Right lobe of liver (tissue), 6 donors: Measurements from ENCODE around the gene CD300A. TPM values are rescaled to one million over a fixed set of nuclear protein-coding genes. Genes with fewer than 3 reads are reported as not detected.
A peak's percentile ranks its signal among the peaks of the same experiment; 100 is the strongest.
"Not testable (repeated sequence)": the region's sequence is repeated elsewhere in the genome, so short reads cannot be mapped to it uniquely, and the experiment has no call there.

Source experiments
- ATAC-seq, 4 donors: fragments of 200-7000 bp; cut with Tn5 transposase; one replicate each; pipeline ENCODE4 v1.9.1; 2020; ENCODE audit warnings: mild to moderate bottlenecking in 4 of 4, moderate library complexity in 4 of 4
- DNase-seq, 3 donors: peaks; one replicate each; pipeline ENCODE4 v3.0.0-alpha.2; 2020
- H3K27ac ChIP-seq, 3 donors: fragments of 200-600 bp; one replicate each; pipeline ENCODE4 v1.8.0; 2022
- H3K27me3 ChIP-seq, 2 donors: fragments of 200-600 bp; one replicate each; pipeline ENCODE4 v1.8.0; 2022
- H3K36me3 ChIP-seq, 4 donors: fragments of 200-600 bp; sonication (generic) in 1 of 4; one replicate each; pipeline versions ENCODE4 v1.5.1 to v1.8.0; 2017 to 2022; ENCODE audit warnings: control low read depth in 1 of 4
- H3K4me1 ChIP-seq, 4 donors: fragments of 200-600 bp; sonication (generic) in 1 of 4; one replicate each; pipeline versions ENCODE4 v1.5.1 to v1.8.0; 2017 to 2022; ENCODE audit warnings: control low read depth in 1 of 4
- H3K4me3 ChIP-seq, 3 donors: fragments of 200-600 bp; one replicate each; pipeline ENCODE4 v1.8.0; 2022
- H3K9me3 ChIP-seq, 4 donors: fragments of 200-600 bp; sonication (generic) in 1 of 4; one replicate each; pipeline versions ENCODE4 v1.5.1 to v1.8.0; 2017 to 2022; ENCODE audit warnings: control low read depth in 1 of 4
- CTCF ChIP-seq, 4 donors: fragments of 200-600 bp in 3 of 4; fragments of 450-650 bp in 1 of 4; IDR thresholded peaks; one replicate each; pipeline versions ENCODE4 v1.5.1 to v1.8.0; 2016 to 2022; ENCODE audit warnings: antibody characterized with exemption in 4 of 4, mild to moderate bottlenecking in 2 of 4
- POLR2A ChIP-seq: fragments of 450-650 bp; IDR thresholded peaks from one replicate; pipeline ENCODE4 v1.6.1; 2017; ENCODE audit warnings: antibody characterized with exemption, mild to moderate bottlenecking
- WGBS: methylation state at CpG from one replicate; pipeline ENCODE4 v1.1.6; 2018; ENCODE audit warnings: low coverage, low lambda C conversion rate; ENCODE audit not compliant: insufficient coverage; ENCODE audit errors: missing lambda C conversion rate; 5-methylcytosine and 5-hydroxymethylcytosine counted together
- intact Hi-C, 2 donors: fragments of 100-400 bp; cut with DNase I; formaldehyde crosslinking; loops; one replicate each; pipeline versions ENCODE4 v1.11.2 to v1.14.1; 2022
- total RNA-seq, 6 experiments: library from RNA; depleted of rRNA in 2 of 6; stranded (reverse); fragments of >200 nt in 2 of 6; fragmentation: NEBNext Ultra II Directional in 3 of 6; extraction: Animal tissue kit (Norgen Biotek cat#: 25700) in 3 of 6; gene quantifications; one replicate each; pipeline versions ENCODE4 v1.1.0 to v1.2.4, GENCODE V29; 2016 to 2023
- donor health status: DM: no; HTN: yes; CAD: no.
- donor health status: DM: no; HTN: no; CAD: no.
- donor health status: DM: no; HTN: no; CAD: no.
- donor health status: DM: no; HTN: yes; CAD: no.
- donor health status: DM: no; HTN: yes; CAD: no.

The CD300A gene
- total RNA-seq, 6 experiments from 2014 or later: 4.8 to 16.6 (median 6.6) TPM

- Histone ChIP-seq H3K27me3 (no peaks in the 10 kb centered on the region), H3K4me3 (no peak overlapping the region), H3K4me1 (no peaks in the 10 kb centered on the region), H3K27ac (no peak overlapping the region), H3K9me3 (no peaks in the 10 kb centered on the region), H3K36me3 (no peaks in the 10 kb centered on the region)
- TF ChIP-seq POLR2A (no peak), CTCF (IDR thresholded peaks at IDR 0.05) (no peak)
- intact Hi-C loops: no loop called here
- ATAC-seq (peak in 1 of 4 donors; percentile 15), DNase-seq (peak in 1 of 3 donors; percentile 30)
- 88% methylated on average over 2 of the region's 5 CpGs for WGBS
Observed at GRCh38 chr17:74485841-74486240, 19.4 kb downstream of the CD300A start.

DNA sequence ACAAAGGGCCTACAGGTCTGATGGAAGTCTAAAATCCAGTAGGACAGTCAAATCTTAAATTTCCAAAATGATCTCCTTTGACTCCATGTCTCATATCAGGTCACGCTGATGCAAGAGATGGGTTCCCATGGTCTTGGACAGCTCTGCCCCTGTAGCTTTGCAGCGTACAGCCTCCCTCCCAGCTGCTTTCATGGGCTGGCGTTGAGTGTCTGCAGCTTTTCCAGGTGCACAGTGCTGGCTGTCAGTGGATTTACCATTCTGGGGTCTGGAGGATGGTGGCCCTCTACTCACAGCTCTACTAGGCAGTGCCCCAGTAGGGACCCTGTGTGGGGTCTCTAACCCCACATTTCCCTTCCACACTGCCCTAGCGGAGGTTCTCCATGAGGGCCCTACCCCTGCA, 21.8 kb downstream of the CD300A start:
- 76% methylated on average over 3 of the region's 4 CpGs for WGBS
- peak in 1 of 3 donors; percentile 10 for DNase-seq
- H3K27me3 ChIP-seq, H3K9me3 ChIP-seq, H3K27ac ChIP-seq, intact Hi-C loops, H3K4me1 ChIP-seq, ATAC-seq, H3K36me3 ChIP-seq, H3K4me3 ChIP-seq: not testable (repeated sequence)

GRCh38 chr17:74490716-74491115, 24.3 kb downstream of the CD300A start:
- intact Hi-C loops: no loop called here
- Histone ChIP-seq H3K36me3 (no peaks in the 10 kb centered on the region), H3K27me3 (no peaks in the 10 kb centered on the region), H3K4me3 (no peak overlapping the region), H3K4me1 (no peaks in the 10 kb centered on the region), H3K9me3 (no peaks in the 10 kb centered on the region), H3K27ac (no peak overlapping the region)
- 66% methylated on average over 5 of the region's 9 CpGs for WGBS
- DNase-seq (peak in 1 of 3 donors; percentile 26), ATAC-seq (no peak)
- no peak for TF ChIP-seq POLR2A
- no peak for TF ChIP-seq CTCF (IDR thresholded peaks at IDR 0.05)

- Histone ChIP-seq H3K27ac (no peak overlapping the region), H3K9me3 (no peaks in the 10 kb centered on the region), H3K27me3 (no peaks in the 10 kb centered on the region), H3K4me3 (no peak overlapping the region), H3K36me3 (no peaks in the 10 kb centered on the region), H3K4me1 (no peaks in the 10 kb centered on the region)
- peak in 1 of 3 donors; percentile 25 for DNase-seq
- peak in 3 of 4 donors; percentile 16 to 58 (median 46) for ATAC-seq
- no peak for TF ChIP-seq POLR2A
- TF ChIP-seq CTCF (IDR thresholded peaks at IDR 0.05): no peak
- WGBS: 66% methylated on average over 6 of the region's 7 CpGs
- intact Hi-C loops: no loop called here
Observed at GRCh38 chr17:74491626-74492025, 25.2 kb downstream of the CD300A start.

- WGBS: 19% methylated on average over 8 of the region's 11 CpGs
- ATAC-seq (peak; percentile 95 to 98 (median 98)), DNase-seq (peak; percentile 72 to 74 (median 72))
- intact Hi-C loops: no loop called here
- no peak overlapping the region for H3K4me3 ChIP-seq
- TF ChIP-seq CTCF (IDR thresholded peaks at IDR 0.05) (peak; percentile 85 to 97 (median 90)), POLR2A (no peak)
- H3K9me3 ChIP-seq: no peaks in the 10 kb centered on the region
- no peak overlapping the region for H3K27ac ChIP-seq
- no peaks in the 10 kb centered on the region for H3K4me1 ChIP-seq
- H3K27me3 ChIP-seq: no peaks in the 10 kb centered on the region
- no peaks in the 10 kb centered on the region for H3K36me3 ChIP-seq
Observed at GRCh38 chr17:74493331-74493833, 26.9 kb downstream of the CD300A start.
